PC-9 (cell line): ENCODE measurements around the gene DUXB. TPM values are rescaled to one million over a fixed set of nuclear protein-coding genes. Genes with fewer than 3 reads are reported as not detected.

Experiments
- BruUV-seq: library from RNA; stranded (reverse); fragments of 400-500 nt; replicated peaks from 2 replicates; lab custom pipeline; 2021; lab: Mats Ljungman, UMichigan
- CTCF ChIA-PET: fragments of 300-600 bp; sonication (Branson Sonifier 250); formaldehyde crosslinking; loops from one replicate; lab custom pipeline; 2022; ENCODE audit warnings: antibody characterized with exemption; lab: Charles Lee
- POLR2A ChIA-PET: fragments of 300-600 bp; sonication (Branson Sonifier 250); formaldehyde crosslinking; loops from one replicate; lab custom pipeline; 2022; ENCODE audit warnings: antibody characterized with exemption; ENCODE audit not compliant: unreplicated experiment; lab: Charles Lee
- DNase-seq, 2 experiments: peaks; one replicate each; pipeline versions ENCODE4 v3.0.0 to v3.0.0-alpha.2; 2015 to 2022; ENCODE audit warnings: mixed read lengths in 1 of 2
- H2AFZ ChIP-seq: fragments of 200-600 bp; sonication (generic); 2 replicates; pipeline ENCODE4 v1.8.1; 2017; ENCODE audit warnings: antibody characterized with exemption
- H3F3A ChIP-seq: fragments of 200-600 bp; sonication (generic); 2 replicates; pipeline ENCODE4 v1.8.1; 2017; ENCODE audit warnings: antibody characterized with exemption, mild to moderate bottlenecking, low read depth; ENCODE audit not compliant: insufficient read depth
- H3K27ac ChIP-seq: fragments of 200-600 bp; sonication (generic); 2 replicates; pipeline ENCODE4 v1.6.1; 2016; ENCODE audit warnings: mixed run types
- H3K27me3 ChIP-seq: fragments of 200-600 bp; sonication (generic); 2 replicates; pipeline ENCODE4 v1.6.1; 2016; ENCODE audit warnings: low read depth, mixed run types; ENCODE audit not compliant: insufficient read depth
- H3K36me3 ChIP-seq: fragments of 200-600 bp; sonication (generic); 2 replicates; pipeline ENCODE4 v1.6.1; 2016; ENCODE audit warnings: low read depth, mixed run types
- H3K4me1 ChIP-seq: fragments of 200-600 bp; sonication (generic); replicated peaks from 2 replicates; pipeline ENCODE4 v1.6.1; 2016; ENCODE audit warnings: mixed run types; ENCODE audit not compliant: insufficient read depth
- H3K4me2 ChIP-seq: fragments of 200-600 bp; sonication (generic); 2 replicates; pipeline ENCODE4 v1.6.1; 2017; ENCODE audit warnings: mixed run types
- H3K4me3 ChIP-seq: fragments of 200-600 bp; sonication (generic); 2 replicates; pipeline ENCODE4 v1.6.1; 2016; ENCODE audit warnings: mixed run types
- H3K79me2 ChIP-seq: fragments of 200-600 bp; sonication (generic); 2 replicates; pipeline ENCODE4 v1.6.1; 2017; ENCODE audit warnings: low read depth, mixed run types
- H3K9me2 ChIP-seq: fragments of 200-600 bp; sonication (generic); 2 replicates; pipeline ENCODE4 v1.8.1; 2017; ENCODE audit warnings: mild to moderate bottlenecking; ENCODE audit not compliant: insufficient read depth
- H3K9me3 ChIP-seq: fragments of 200-600 bp; sonication (generic); 2 replicates; pipeline ENCODE4 v1.8.1; 2016; ENCODE audit warnings: low read depth; ENCODE audit not compliant: insufficient read depth
- H4K20me1 ChIP-seq: fragments of 200-600 bp; sonication (generic); 2 replicates; pipeline ENCODE4 v1.8.1; 2017; ENCODE audit not compliant: insufficient read depth
- CTCF ChIP-seq: fragments of 200-600 bp; sonication (generic); conservative IDR thresholded peaks from 2 replicates; pipeline ENCODE4 v1.6.1; 2017; ENCODE audit warnings: mixed run types, antibody characterized with exemption, mild to moderate bottlenecking, moderate library complexity
- EZH2 ChIP-seq: fragments of 200-600 bp; sonication (generic); IDR thresholded peaks from 2 replicates; pipeline ENCODE4 v1.8.0; 2017; ENCODE audit warnings: antibody characterized with exemption, low read depth
- intact Hi-C: fragments of 100-400 bp; cut with micrococcal nuclease; formaldehyde crosslinking; loops from one replicate; pipeline ENCODE4 v1.10.0; 2022; ENCODE audit not compliant: unreplicated experiment
- total RNA-seq: library from RNA; stranded (reverse); gene quantifications from 2 replicates; pipeline ENCODE4 v1.2.3, GENCODE V29; 2021

The DUXB gene
- total RNA-seq, 1 experiment from 2014 or later: not detected

- Histone ChIP-seq H2AFZ (no peak overlapping the region), H3K4me1 (no peaks in the 10 kb centered on the region), H3K9me2 (no peaks in the 10 kb centered on the region), H3K27ac (no peak overlapping the region), H3K79me2 (no peaks in the 10 kb centered on the region), H3K4me2 (no peak overlapping the region), H4K20me1 (no peaks in the 10 kb centered on the region), H3F3A (no peaks in the 10 kb centered on the region), H3K9me3 (no peaks in the 10 kb centered on the region), H3K27me3 (no peaks in the 10 kb centered on the region), H3K4me3 (no peak overlapping the region), H3K36me3 (no peaks in the 10 kb centered on the region)
- no TSS peak for BruUV-seq
- peak in 1 of 2 experiments; percentile 63 for DNase-seq
- ChIA-PET POLR2A (no interaction called here), CTCF (no interaction called here)
- intact Hi-C loops: no loop called here
- TF ChIP-seq CTCF (no peak), EZH2 (no peak)
Measured at GRCh38 chr16:75733305-75734211, 32.3 kb upstream of the DUXB start.

GRCh38 chr16:75732871-75733270 lies 31.6 kb upstream of the DUXB start:
- ChIA-PET CTCF (no interaction called here), POLR2A (no interaction called here)
- no TSS peak for BruUV-seq
- TF ChIP-seq CTCF (no peak), EZH2 (no peak)
- intact Hi-C loops: no loop called here
- Histone ChIP-seq H3K79me2 (no peaks in the 10 kb centered on the region), H3K4me3 (no peak overlapping the region), H3K4me1 (no peaks in the 10 kb centered on the region), H3K9me2 (no peaks in the 10 kb centered on the region), H3K36me3 (no peaks in the 10 kb centered on the region), H4K20me1 (no peaks in the 10 kb centered on the region), H3K9me3 (no peaks in the 10 kb centered on the region), H3F3A (no peaks in the 10 kb centered on the region), H3K27ac (no peak overlapping the region), H3K27me3 (no peaks in the 10 kb centered on the region), H3K4me2 (no peak overlapping the region), H2AFZ (no peak overlapping the region)
- no peak for DNase-seq

GRCh38 chr16:75727221-75727620 lies 26.0 kb upstream of the DUXB start:
- Histone ChIP-seq H2AFZ (no peak overlapping the region), H3K27me3 (no peaks in the 10 kb centered on the region), H3K9me2 (no peaks in the 10 kb centered on the region), H4K20me1 (no peaks in the 10 kb centered on the region), H3K4me3 (no peak overlapping the region), H3K4me1 (no peaks in the 10 kb centered on the region), H3K27ac (no peak overlapping the region), H3F3A (no peaks in the 10 kb centered on the region), H3K79me2 (no peaks in the 10 kb centered on the region), H3K9me3 (no peaks in the 10 kb centered on the region), H3K4me2 (no peak overlapping the region), H3K36me3 (no peaks in the 10 kb centered on the region)
- POLR2A ChIA-PET: no interaction called here
- intact Hi-C loops: no loop called here
- BruUV-seq: no TSS peak
- TF ChIP-seq EZH2 (no peak), CTCF (no peak)
- no peak for DNase-seq
- CTCF ChIA-PET: no interaction called here
